GM21447 (cell line): Measurements from ENCODE around the gene ZNF497.
"Not testable (repeated sequence)": the region's sequence is repeated elsewhere in the genome, so short reads cannot be mapped to it uniquely, and the experiment has no call there.

Experiments
- ATAC-seq: cut with Tn5 transposase; IDR thresholded peaks from one replicate; pipeline ENCODE4 v1.9.1; 2021; ENCODE audit not compliant: unreplicated experiment

ZNF497 gene

GRCh38 chr19:58362272-58362994 lies at the start of gene ZNF497:
Gene ZNF497 (minus strand): TSS chr19:58362751. CDS start chr19:58357635, 5,116 bp downstream.
- peak; percentile 83 for ATAC-seq

GRCh38 chr19:58409010-58409790 lies 46.6 kb upstream of the ZNF497 start:
- ATAC-seq, result peak; percentile 31

DNA sequence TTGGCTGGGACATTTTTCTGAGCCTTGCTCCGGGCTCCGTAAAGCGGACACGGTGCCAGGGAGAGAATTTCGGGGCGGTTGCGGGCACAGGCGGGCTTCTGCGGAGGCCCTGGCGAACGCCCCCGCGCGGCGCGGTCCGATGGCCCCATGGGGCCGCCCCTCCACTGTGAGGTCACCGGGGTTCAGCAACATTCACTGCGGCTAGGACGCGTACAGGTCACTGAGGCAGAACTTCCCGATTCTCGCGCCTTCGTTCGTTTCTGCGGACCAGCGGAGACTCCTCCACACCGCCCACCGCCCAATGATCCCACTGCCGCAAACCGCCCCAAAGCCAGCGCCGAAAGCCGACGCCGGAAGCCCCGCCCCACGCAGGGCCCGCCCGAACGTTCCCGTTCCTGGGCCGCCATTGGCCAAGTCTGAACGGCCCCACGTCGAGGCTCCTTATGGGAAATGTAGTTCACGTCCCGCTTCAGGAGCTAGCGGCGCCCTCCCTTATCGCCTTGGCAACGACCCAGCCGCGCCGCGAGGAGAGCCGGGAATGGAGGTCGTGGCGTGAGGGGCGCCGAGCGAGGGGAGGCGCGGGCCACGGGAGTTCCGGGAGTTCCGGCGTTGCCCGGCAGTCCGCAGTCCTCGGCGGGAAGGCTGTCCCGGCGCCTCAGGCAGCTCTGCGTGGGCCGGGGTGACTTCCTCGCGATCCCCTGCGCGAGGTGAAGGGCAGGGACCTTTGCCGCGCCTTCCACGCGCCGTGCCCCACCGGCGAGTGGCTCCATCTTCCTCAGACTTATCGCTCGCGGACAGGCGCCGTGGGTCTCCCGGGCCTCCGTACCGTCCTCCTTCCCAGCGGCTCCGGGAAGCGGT lies 45.8 kb upstream of the ZNF497 start, which contains the start of gene ZNF584:
TSS of gene ZNF584 (plus strand) at position 498 of the 858 bp plus-strand sequence. CDS start 499 bp downstream, outside the sequence.
- ATAC-seq, result peak; percentile 93

DNA sequence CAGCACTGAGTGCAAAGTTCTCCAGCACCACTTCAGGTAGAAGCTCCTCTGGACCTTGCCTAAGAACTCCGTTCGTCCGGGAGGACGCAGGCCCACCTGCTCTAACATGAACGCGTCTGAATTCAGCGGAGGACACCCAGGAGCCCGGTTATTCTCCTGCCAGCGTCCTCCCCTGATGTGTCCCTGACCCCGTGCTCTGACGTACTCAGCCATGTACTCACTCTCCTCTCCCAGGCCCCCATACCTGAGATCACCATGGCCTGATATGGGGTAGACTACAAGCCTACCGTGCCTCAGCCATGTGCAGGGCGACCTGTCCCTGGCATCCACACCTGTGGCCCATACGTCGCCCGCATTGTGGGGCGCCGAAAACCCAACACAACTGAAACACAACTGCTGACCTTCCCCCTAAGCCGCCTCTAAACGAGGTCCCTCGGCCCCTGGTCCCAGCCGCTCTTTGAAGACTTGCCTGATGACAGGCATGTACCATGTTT lies 45.2 kb upstream of the ZNF497 start:
- ATAC-seq, result no peak

GRCh38 chr19:58406818-58407657 lies 44.5 kb upstream of the ZNF497 start:
- ATAC-seq, result no peak

- not testable (repeated sequence) for ATAC-seq
Observed at GRCh38 chr19:58403920-58404478, 41.4 kb upstream of the ZNF497 start.

DNA sequence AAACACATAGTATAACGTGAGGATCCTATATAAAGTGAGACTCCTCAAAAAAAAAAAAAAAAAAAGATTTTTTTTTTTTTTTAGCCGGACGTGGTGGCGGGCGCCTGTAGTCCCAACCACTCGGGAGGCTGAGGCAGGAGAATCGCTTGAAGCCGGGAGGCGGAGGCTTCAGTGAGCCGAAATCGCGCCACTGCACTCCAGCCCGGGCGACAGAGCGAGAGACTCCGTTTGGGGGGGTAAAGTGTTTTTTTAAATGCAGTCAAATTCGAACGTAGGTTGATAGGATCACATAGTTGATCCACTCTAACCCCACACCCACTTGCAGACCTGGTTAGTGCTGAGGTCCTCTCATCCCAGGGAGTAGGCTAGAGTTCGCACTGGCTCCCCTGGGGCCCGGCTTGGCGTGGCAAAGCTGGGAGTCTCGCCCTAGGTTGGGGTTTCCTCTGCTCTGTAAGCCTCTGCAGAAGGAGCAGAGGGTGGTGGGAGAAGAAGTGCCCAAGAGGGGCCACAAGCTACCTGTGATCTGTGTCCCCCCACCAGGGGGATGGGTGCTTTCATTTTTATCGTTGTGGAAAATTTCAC lies 39.4 kb upstream of the ZNF497 start:
- no peak for ATAC-seq

DNA sequence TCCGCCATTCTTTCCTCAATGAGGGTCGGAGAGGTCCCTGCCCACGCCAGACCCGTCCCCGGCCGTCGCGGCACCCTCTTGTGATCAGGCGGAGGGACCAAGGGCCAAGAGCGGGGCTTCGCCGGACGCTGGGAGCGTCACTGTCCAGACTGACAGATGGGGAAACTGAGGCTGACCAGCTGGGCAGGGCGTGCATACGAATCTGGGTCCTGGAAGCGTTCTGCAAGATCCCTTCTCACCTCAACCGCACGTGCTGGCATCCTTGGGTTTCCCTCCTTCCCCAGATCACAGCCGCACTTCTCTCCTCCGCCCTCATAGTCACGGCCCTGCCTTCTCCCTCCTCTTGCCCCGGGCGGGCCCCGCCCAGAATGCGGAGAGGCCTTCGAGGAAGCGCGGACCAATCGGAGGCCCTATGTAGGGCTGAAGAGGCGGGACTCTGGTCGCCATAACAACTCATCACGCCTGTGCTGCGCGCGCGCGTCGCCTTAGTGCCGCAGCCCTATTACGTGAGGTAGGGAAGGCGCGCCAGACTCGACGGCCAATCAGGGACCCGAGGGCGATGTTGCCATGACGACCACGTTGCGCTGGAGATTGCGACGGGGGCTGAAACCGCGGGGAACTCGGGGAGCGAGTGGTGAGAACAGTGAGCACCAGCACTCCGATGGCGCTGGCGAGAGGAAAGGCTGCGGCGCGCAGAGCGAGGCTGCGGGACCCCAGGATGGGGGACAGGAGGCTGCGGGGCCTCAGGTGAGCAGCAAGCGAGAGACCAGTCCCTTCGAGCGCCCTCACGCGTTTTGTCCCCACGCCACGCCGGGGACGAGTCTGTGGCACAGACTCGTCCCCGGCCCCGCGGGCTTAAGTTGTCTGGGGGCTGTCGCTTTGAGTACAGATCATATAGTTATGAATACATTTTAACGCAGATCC lies 38.6 kb upstream of the ZNF497 start:
- ATAC-seq, result peak; percentile 98

DNA sequence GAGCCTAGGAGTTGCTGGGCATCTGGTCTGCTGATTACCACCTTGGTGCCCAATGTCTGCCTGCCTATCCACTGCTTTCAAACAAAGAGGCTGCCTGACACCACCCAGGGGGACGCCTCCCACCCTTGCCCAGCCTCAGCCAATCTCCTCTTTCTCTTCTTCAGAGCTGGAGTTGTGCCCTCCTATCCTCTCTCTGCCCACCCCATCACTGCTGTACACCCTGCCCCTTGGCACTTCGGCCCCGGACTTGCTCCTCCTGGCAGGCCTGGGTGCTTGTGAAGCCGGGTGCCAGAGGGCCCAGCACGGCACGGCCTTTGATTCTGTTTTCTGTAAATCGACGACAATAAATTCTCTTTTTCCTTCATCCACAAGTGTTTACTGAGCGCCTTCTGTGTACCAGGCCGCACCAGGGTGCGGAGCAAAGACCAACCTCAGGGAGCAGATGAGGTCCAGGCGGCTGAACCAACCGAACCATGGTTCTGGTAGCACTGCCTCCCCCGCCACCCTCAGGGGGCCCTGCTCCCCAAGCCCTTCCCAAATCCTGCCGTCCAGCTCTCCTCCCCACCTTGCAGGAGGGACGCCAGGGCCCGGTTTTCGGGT lies 37.9 kb upstream of the ZNF497 start:
- no peak for ATAC-seq

DNA sequence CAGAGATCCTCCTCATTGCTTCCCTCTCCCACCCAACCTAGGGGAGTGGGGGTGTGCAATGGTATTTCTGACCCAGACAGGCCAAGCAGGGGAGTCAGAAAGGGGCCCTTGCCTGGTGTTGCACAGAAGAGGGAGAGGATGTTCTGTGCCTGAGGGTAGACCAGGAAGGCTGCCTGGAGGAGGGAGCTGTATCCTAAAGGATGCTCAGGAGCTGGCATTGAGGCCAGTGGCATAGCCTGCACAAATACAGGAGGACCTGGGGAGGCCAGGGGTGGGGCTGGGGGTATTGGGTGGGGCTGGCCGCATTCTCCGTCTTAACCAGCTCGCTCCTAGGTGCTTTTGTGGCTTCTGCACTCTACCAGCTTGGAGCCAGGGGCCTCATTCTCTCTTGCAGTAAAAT lies 37.4 kb upstream of the ZNF497 start:
- ATAC-seq, result no peak

- no peak for ATAC-seq
Observed at GRCh38 chr19:58398545-58398944, 36.0 kb upstream of the ZNF497 start.

- ATAC-seq, result no peak
Observed at GRCh38 chr19:58398087-58398486, 35.5 kb upstream of the ZNF497 start.

- no peak for ATAC-seq
Observed at GRCh38 chr19:58397533-58398037, 35.0 kb upstream of the ZNF497 start.

DNA sequence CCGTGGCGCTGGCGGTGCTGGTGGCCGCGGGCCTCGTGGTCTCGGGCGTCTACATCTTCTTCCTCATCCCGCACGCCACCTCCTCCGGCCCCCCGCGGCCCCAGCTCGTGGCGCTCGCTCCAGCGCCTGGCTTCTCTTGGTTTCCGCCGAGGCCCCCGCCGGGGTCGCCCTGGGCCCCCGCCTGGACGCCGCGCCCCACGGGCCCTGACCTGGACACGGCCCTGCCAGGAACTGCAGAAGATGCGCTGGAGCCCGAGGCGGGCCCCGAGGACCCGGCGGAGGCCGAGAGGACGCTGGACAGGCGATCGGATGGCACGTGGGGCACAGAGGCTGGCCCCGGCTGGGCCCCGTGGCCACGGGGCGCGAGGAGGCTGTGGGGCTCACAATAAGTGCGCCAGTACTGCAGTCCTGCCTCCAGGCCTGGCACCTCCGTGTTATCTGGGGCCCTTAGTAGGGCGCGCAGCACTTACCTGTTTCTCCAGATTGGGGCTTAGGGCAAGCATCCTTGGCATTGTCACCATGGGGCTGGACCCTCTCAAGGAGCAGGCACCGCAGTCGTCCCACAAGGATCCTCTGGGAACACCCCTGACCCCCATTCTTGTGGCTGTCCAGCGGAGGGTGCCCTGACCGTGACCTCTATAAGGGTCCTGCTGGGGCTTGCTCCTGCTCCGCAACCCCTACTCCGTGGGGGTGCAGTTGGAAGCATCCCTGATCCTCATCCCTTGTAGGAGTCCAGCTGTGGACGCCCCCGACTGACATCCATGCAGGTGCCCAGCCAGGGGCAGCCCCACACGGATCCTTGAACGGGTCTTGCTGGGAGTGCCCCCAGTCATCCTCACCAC lies 34.4 kb upstream of the ZNF497 start:
- no peak for ATAC-seq

- ATAC-seq, result no peak
Observed at GRCh38 chr19:58395979-58396627, 33.6 kb upstream of the ZNF497 start.

GRCh38 chr19:58395220-58395978 lies 32.8 kb upstream of the ZNF497 start, which contains the start of gene RNF225:
Gene RNF225 (plus strand): TSS chr19:58395656. CDS start chr19:58396090, 434 bp downstream.
- ATAC-seq, result no peak
